ENCODE measurements around the gene JUN. TPM values are rescaled to one million over a fixed set of nuclear protein-coding genes. Genes with fewer than 3 reads are reported as not detected.

JUN gene
- total and polyA plus RNA-seq, 2 experiments from 2014 or later = 23.3 to 28.5 TPM

GRCh38 chr1:58745117-58745516 is 38.7 kb downstream of the JUN start:
- no peaks in the 10 kb centered on the region for H3K9me2 ChIP-seq (ENCODE audit: insufficient read depth)
- no peaks in the 10 kb centered on the region for H3F3A ChIP-seq (replicated peaks; ENCODE audit: low read depth)
- no peak overlapping the region for H3K27ac ChIP-seq (ENCODE audit: low read depth)
- H3K36me3 ChIP-seq (ENCODE audit: insufficient read depth) = no peaks in the 10 kb centered on the region; the same call in 1 of the 2 replicates
- Mint-ChIP-seq H3K4me3 (no peak overlapping the region), H3K27ac (no peak overlapping the region), H3K27me3 (ENCODE audit: insufficient read depth, low read depth, poor library complexity) (no peaks in the 10 kb centered on the region), H3K4me1 (peaks cover 12% of the 10 kb centered on the region), H3K36me3 (ENCODE audit: low read depth) (no peaks in the 10 kb centered on the region), H3K9me3 (peaks cover 3% of the 10 kb centered on the region; the same call in 2 of the 3 replicates)
- TF ChIP-seq CTCF (conservative IDR thresholded peaks at IDR 0.05; ENCODE audit: low read depth in 2 of 2) (no peak), ETS1 (IDR thresholded peaks at IDR 0.05) (no peak), NANOG (IDR thresholded peaks at IDR 0.05; ENCODE audit: borderline replicate concordance) (no peak), EZH2 (IDR thresholded peaks at IDR 0.05; ENCODE audit: low read depth, unreplicated experiment) (no peak), CREB1 (CRISPR knock-in tag; IDR thresholded peaks at IDR 0.05; ENCODE audit: low read depth) (no peak), ZNF331 (CRISPR knock-in tag; IDR thresholded peaks at IDR 0.05; ENCODE audit: low read depth) (no peak), STAT1 (IDR thresholded peaks at IDR 0.05; ENCODE audit: unreplicated experiment) (no peak), POLR2AphosphoS5 (IDR thresholded peaks at IDR 0.05; ENCODE audit: low read depth) (no peak), ZNF114 (CRISPR knock-in tag; IDR thresholded peaks at IDR 0.05) (no peak), JUNB (IDR thresholded peaks at IDR 0.05; ENCODE audit: unreplicated experiment) (no peak), ZNF462 (CRISPR knock-in tag; IDR thresholded peaks at IDR 0.05) (no peak), EZH2phosphoT487 (IDR thresholded peaks at IDR 0.05; ENCODE audit: unreplicated experiment) (no peak), REST (IDR thresholded peaks at IDR 0.05; ENCODE audit: unreplicated experiment) (no peak)
- ATAC-seq (no peak), DNase-seq (ENCODE audit: low spot score) (no peak)
- no peak overlapping the region for H2AFZ ChIP-seq
- H3K79me2 ChIP-seq (replicated peaks; ENCODE audit: insufficient read depth) = no peaks in the 10 kb centered on the region
- no peaks in the 10 kb centered on the region for H3K27me3 ChIP-seq (ENCODE audit: insufficient read depth)
- no peak overlapping the region for H3K4me3 ChIP-seq
- H3K4me2 ChIP-seq = no peak overlapping the region
- H3K4me1 ChIP-seq (ENCODE audit: insufficient read depth) = peaks cover 13% of the 10 kb centered on the region
- no peaks in the 10 kb centered on the region for H4K20me1 ChIP-seq (replicated peaks; ENCODE audit: insufficient read depth)

All from GM23338 (cell line).